Thymus (tissue), 11 donors: Measurements from ENCODE around the gene SRPRA. TPM values are rescaled to one million over a fixed set of nuclear protein-coding genes. Genes with fewer than 3 reads are reported as not detected.

Experiments used
- DNase-seq, 9 donors: peaks; one replicate each; pipeline ENCODE4 v3.0.0-alpha.2; 2013; ENCODE audit warnings: low spot score in 9 of 9, low read depth in 6 of 9, missing footprints in 1 of 9
- H3K27ac ChIP-seq, 2 donors: one replicate each; pipeline ENCODE4 v1.5.1; 2013; ENCODE audit warnings: control low read depth in 1 of 2, low read depth in 1 of 2, low read length in 1 of 2, mild to moderate bottlenecking in 1 of 2, moderate library complexity in 1 of 2
- H3K27me3 ChIP-seq, 2 donors: one replicate each; pipeline ENCODE4 v1.5.1; 2013; ENCODE audit warnings: low read length in 1 of 2; ENCODE audit not compliant: control insufficient read depth in 2 of 2, insufficient read depth in 1 of 2
- H3K36me3 ChIP-seq, 2 donors: one replicate each; pipeline ENCODE4 v1.5.1; 2013; ENCODE audit warnings: low read length in 1 of 2, mild to moderate bottlenecking in 1 of 2, moderate library complexity in 1 of 2; ENCODE audit not compliant: control insufficient read depth in 2 of 2, insufficient read depth in 2 of 2
- H3K4me1 ChIP-seq, 2 donors: one replicate each; pipeline ENCODE4 v1.5.1; 2013; ENCODE audit warnings: low read length in 2 of 2; ENCODE audit not compliant: control insufficient read depth in 2 of 2, insufficient read depth in 2 of 2
- H3K4me3 ChIP-seq, 2 donors: one replicate each; pipeline ENCODE4 v1.5.1; 2013; ENCODE audit warnings: low read length in 2 of 2, control low read depth in 1 of 2, mild to moderate bottlenecking in 1 of 2
- H3K9me3 ChIP-seq, 2 donors: one replicate each; pipeline ENCODE4 v1.5.1; 2013; ENCODE audit warnings: low read length in 1 of 2, mild to moderate bottlenecking in 1 of 2; ENCODE audit not compliant: control insufficient read depth in 2 of 2, insufficient read depth in 1 of 2
- WGBS: extraction: QIAGEN DNeasy Blood & Tissue Kit; methylation state at CpG from one replicate; pipeline ENCODE4 v1.1.7; 2013; 5-methylcytosine and 5-hydroxymethylcytosine counted together
- polyA plus RNA-seq: library from polyadenylated mRNA; stranded (reverse); fragments of 200-250 nt; gene quantifications from one replicate; pipeline ENCODE4 v1.2.3, GENCODE V29; 2013
- total RNA-seq: library from RNA; stranded (reverse); fragments of 120-200 nt; gene quantifications from one replicate; pipeline ENCODE4 v1.2.4, GENCODE V29; 2013
- donor health status: healthy.

SRPRA gene
- total and polyA plus RNA-seq, 2 donors = 44.3 to 46.2 TPM

GRCh38 chr11:126226334-126227084, 42.2 kb downstream of the SRPRA start:
- H3K27ac ChIP-seq = no peak overlapping the region
- WGBS = 98% methylated on average over 11 of the region's 15 CpGs

GRCh38 chr11:126225295-126225665, 43.4 kb downstream of the SRPRA start:
- Histone ChIP-seq H3K36me3 (no peaks in the 10 kb centered on the region), H3K4me3 (no peak overlapping the region), H3K27me3 (no peaks in the 10 kb centered on the region), H3K9me3 (peaks cover 0 to 3% of the 10 kb centered on the region in 2 donors), H3K27ac (no peak overlapping the region), H3K4me1 (no peaks in the 10 kb centered on the region)
- no peak for DNase-seq
- 98% methylated on average over 2 of the region's 2 CpGs for WGBS

More at GRCh38 chr11:126226334-126227084, 42.2 kb downstream of the SRPRA start:
- H3K27me3 ChIP-seq = no peaks in the 10 kb centered on the region
- no peaks in the 10 kb centered on the region for H3K4me1 ChIP-seq
- DNase-seq = no peak
- no peaks in the 10 kb centered on the region for H3K36me3 ChIP-seq
- no peak overlapping the region for H3K4me3 ChIP-seq
- H3K9me3 ChIP-seq = peaks cover 0 to 3% of the 10 kb centered on the region in 2 donors

- H3K4me3 ChIP-seq = no peak overlapping the region
- H3K4me1 ChIP-seq = no peaks in the 10 kb centered on the region
- no peaks in the 10 kb centered on the region for H3K27me3 ChIP-seq
- peaks cover 0 to 3% of the 10 kb centered on the region in 2 donors for H3K9me3 ChIP-seq
- DNase-seq = no peak
- no peak overlapping the region for H3K27ac ChIP-seq
- 96% methylated on average over 6 of the region's 6 CpGs for WGBS
- H3K36me3 ChIP-seq = no peaks in the 10 kb centered on the region
Observed at GRCh38 chr11:126224647-126225294, 43.9 kb downstream of the SRPRA start.

- no peak for DNase-seq
- H3K4me1 ChIP-seq = no peaks in the 10 kb centered on the region
- H3K36me3 ChIP-seq = no peaks in the 10 kb centered on the region
- WGBS = 80% methylated on average over 4 of the region's 4 CpGs
- H3K27me3 ChIP-seq = no peaks in the 10 kb centered on the region
- H3K27ac ChIP-seq = no peak overlapping the region
- H3K4me3 ChIP-seq = no peak overlapping the region
- H3K9me3 ChIP-seq = no peaks in the 10 kb centered on the region
Observed at GRCh38 chr11:126219547-126219946, 49.1 kb downstream of the SRPRA start.

GRCh38 chr11:126217491-126217890, 51.2 kb downstream of the SRPRA start:
- Histone ChIP-seq H3K36me3 (no peaks in the 10 kb centered on the region), H3K27me3 (no peaks in the 10 kb centered on the region), H3K4me1 (peaks cover under 1 to 7% of the 10 kb centered on the region in 2 donors), H3K4me3 (no peak overlapping the region), H3K9me3 (no peaks in the 10 kb centered on the region), H3K27ac (no peak overlapping the region)
- WGBS = 18% methylated on average over 1 of the region's 1 CpG
- DNase-seq = no peak

- WGBS = 90% methylated on average over 6 of the region's 6 CpGs
- H3K4me1 ChIP-seq = peaks cover 5 to 8% of the 10 kb centered on the region in 2 donors
- no peak overlapping the region for H3K4me3 ChIP-seq
- DNase-seq = no peak
- no peak overlapping the region for H3K27ac ChIP-seq
- H3K36me3 ChIP-seq = no peaks in the 10 kb centered on the region
- no peaks in the 10 kb centered on the region for H3K27me3 ChIP-seq
- H3K9me3 ChIP-seq = no peaks in the 10 kb centered on the region
Observed at GRCh38 chr11:126216526-126217305, 52.0 kb downstream of the SRPRA start.

GRCh38 chr11:126214841-126215240, 53.9 kb downstream of the SRPRA start:
- whole genome bisulfite sequencing = 78% methylated on average over 6 of the region's 6 CpGs
- no peak for DNase-seq
- no peak overlapping the region for H3K27ac ChIP-seq
- no peaks in the 10 kb centered on the region for H3K36me3 ChIP-seq
- H3K4me1 ChIP-seq = peaks cover 11 to 14% of the 10 kb centered on the region in 2 donors
- no peaks in the 10 kb centered on the region for H3K9me3 ChIP-seq
- no peak overlapping the region for H3K4me3 ChIP-seq
- H3K27me3 ChIP-seq = no peaks in the 10 kb centered on the region

GRCh38 chr11:126214441-126214840, 54.3 kb downstream of the SRPRA start:
- H3K4me1 ChIP-seq = peaks cover 11 to 14% of the 10 kb centered on the region in 2 donors

More at GRCh38 chr11:126214441-126214840, 54.3 kb downstream of the SRPRA start:
- no peak for DNase-seq
- no peaks in the 10 kb centered on the region for H3K27me3 ChIP-seq
- no peak overlapping the region for H3K27ac ChIP-seq
- WGBS = 92% methylated on average over 2 of the region's 2 CpGs
- no peaks in the 10 kb centered on the region for H3K9me3 ChIP-seq
- H3K36me3 ChIP-seq = peaks cover 0 to 2% of the 10 kb centered on the region in 2 donors
- H3K4me3 ChIP-seq = no peak overlapping the region
